H1 (cell line): Measurements from ENCODE around the gene LRRTM3. TPM values are rescaled to one million over a fixed set of nuclear protein-coding genes. Genes with fewer than 3 reads are reported as not detected.

Source experiments
- BRCA1 ChIP-seq: IDR thresholded peaks from 2 replicates; pipeline ENCODE4 v1.6.1; 2012; ENCODE audit warnings: low read depth, low read length, improper control_type of control experiment
- SIX5 ChIP-seq: IDR thresholded peaks from 2 replicates; pipeline ENCODE4 v1.6.1; 2011; ENCODE audit warnings: mild to moderate bottlenecking, low read depth, low read length
- TAF7 ChIP-seq: optimal IDR thresholded peaks from 2 replicates; pipeline ENCODE3; 2011; ENCODE audit warnings: low read depth, mild to moderate bottlenecking, inconsistent platforms, low read length, moderate library complexity, borderline replicate concordance
- polyA plus RNA-seq, 7 experiments: library from polyadenylated mRNA; depleted of rRNA in 3 of 7; stranded (reverse) in 5 of 7; unstranded in 2 of 7; fragments of >200 nt in 5 of 7; fragments of 200-250 nt in 2 of 7; gene quantifications; 1 replicate in 5 of 7; 2 replicates in 1 of 7; 4 replicates in 1 of 7; pipeline versions ENCODE4 v1.2.1 to v1.2.3, GENCODE V29; 2011 to 2013; ENCODE audit warnings: missing spikeins in 2 of 7, mixed read lengths in 2 of 7
- total RNA-seq: library from RNA; stranded (reverse); fragmentation: NEBNext Ultra II Directional; extraction: Animal tissue kit (Norgen Biotek cat#: 25700); gene quantifications from 2 replicates; pipeline ENCODE4 v1.2.1, GENCODE V29; 2021
- TF ChIP-seq, protein P1 (sequence below): fragments of 300-600 bp; sonication (generic); IDR thresholded peaks from 2 replicates; pipeline ENCODE4 v1.7.1; 2012; ENCODE audit warnings: low read length, moderate library complexity, mild to moderate bottlenecking, inconsistent platforms; ENCODE audit not compliant: insufficient replicate concordance

LRRTM3 gene
- total and polyA plus RNA-seq, 2 of the 8 experiments (the other 6 are each of a cell fraction or from before 2014, with no cell fraction given): 0.33 to 0.48 TPM

GRCh38 chr10:66881814-66882213 is 44.0 kb upstream of the LRRTM3 start (continued):
- TF ChIP-seq, protein P1, sequence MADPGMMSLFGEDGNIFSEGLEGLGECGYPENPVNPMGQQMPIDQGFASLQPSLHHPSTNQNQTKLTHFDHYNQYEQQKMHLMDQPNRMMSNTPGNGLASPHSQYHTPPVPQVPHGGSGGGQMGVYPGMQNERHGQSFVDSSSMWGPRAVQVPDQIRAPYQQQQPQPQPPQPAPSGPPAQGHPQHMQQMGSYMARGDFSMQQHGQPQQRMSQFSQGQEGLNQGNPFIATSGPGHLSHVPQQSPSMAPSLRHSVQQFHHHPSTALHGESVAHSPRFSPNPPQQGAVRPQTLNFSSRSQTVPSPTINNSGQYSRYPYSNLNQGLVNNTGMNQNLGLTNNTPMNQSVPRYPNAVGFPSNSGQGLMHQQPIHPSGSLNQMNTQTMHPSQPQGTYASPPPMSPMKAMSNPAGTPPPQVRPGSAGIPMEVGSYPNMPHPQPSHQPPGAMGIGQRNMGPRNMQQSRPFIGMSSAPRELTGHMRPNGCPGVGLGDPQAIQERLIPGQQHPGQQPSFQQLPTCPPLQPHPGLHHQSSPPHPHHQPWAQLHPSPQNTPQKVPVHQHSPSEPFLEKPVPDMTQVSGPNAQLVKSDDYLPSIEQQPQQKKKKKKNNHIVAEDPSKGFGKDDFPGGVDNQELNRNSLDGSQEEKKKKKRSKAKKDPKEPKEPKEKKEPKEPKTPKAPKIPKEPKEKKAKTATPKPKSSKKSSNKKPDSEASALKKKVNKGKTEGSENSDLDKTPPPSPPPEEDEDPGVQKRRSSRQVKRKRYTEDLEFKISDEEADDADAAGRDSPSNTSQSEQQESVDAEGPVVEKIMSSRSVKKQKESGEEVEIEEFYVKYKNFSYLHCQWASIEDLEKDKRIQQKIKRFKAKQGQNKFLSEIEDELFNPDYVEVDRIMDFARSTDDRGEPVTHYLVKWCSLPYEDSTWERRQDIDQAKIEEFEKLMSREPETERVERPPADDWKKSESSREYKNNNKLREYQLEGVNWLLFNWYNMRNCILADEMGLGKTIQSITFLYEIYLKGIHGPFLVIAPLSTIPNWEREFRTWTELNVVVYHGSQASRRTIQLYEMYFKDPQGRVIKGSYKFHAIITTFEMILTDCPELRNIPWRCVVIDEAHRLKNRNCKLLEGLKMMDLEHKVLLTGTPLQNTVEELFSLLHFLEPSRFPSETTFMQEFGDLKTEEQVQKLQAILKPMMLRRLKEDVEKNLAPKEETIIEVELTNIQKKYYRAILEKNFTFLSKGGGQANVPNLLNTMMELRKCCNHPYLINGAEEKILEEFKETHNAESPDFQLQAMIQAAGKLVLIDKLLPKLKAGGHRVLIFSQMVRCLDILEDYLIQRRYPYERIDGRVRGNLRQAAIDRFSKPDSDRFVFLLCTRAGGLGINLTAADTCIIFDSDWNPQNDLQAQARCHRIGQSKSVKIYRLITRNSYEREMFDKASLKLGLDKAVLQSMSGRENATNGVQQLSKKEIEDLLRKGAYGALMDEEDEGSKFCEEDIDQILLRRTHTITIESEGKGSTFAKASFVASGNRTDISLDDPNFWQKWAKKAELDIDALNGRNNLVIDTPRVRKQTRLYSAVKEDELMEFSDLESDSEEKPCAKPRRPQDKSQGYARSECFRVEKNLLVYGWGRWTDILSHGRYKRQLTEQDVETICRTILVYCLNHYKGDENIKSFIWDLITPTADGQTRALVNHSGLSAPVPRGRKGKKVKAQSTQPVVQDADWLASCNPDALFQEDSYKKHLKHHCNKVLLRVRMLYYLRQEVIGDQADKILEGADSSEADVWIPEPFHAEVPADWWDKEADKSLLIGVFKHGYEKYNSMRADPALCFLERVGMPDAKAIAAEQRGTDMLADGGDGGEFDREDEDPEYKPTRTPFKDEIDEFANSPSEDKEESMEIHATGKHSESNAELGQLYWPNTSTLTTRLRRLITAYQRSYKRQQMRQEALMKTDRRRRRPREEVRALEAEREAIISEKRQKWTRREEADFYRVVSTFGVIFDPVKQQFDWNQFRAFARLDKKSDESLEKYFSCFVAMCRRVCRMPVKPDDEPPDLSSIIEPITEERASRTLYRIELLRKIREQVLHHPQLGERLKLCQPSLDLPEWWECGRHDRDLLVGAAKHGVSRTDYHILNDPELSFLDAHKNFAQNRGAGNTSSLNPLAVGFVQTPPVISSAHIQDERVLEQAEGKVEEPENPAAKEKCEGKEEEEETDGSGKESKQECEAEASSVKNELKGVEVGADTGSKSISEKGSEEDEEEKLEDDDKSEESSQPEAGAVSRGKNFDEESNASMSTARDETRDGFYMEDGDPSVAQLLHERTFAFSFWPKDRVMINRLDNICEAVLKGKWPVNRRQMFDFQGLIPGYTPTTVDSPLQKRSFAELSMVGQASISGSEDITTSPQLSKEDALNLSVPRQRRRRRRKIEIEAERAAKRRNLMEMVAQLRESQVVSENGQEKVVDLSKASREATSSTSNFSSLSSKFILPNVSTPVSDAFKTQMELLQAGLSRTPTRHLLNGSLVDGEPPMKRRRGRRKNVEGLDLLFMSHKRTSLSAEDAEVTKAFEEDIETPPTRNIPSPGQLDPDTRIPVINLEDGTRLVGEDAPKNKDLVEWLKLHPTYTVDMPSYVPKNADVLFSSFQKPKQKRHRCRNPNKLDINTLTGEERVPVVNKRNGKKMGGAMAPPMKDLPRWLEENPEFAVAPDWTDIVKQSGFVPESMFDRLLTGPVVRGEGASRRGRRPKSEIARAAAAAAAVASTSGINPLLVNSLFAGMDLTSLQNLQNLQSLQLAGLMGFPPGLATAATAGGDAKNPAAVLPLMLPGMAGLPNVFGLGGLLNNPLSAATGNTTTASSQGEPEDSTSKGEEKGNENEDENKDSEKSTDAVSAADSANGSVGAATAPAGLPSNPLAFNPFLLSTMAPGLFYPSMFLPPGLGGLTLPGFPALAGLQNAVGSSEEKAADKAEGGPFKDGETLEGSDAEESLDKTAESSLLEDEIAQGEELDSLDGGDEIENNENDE: no peak
- TF ChIP-seq BRCA1 (no peak), TAF7 (no peak), SIX5 (no peak)
- TF ChIP-seq, all 59 proteins: peak for 0
